DMS 273 (cell line): ENCODE measurements around the gene CHRM5.

Experiments
- DNase-seq: peaks from one replicate; lab custom pipeline; 2025; ENCODE audit not compliant: unreplicated experiment; lab: John Stamatoyannopoulos, UW

The CHRM5 gene

DNA sequence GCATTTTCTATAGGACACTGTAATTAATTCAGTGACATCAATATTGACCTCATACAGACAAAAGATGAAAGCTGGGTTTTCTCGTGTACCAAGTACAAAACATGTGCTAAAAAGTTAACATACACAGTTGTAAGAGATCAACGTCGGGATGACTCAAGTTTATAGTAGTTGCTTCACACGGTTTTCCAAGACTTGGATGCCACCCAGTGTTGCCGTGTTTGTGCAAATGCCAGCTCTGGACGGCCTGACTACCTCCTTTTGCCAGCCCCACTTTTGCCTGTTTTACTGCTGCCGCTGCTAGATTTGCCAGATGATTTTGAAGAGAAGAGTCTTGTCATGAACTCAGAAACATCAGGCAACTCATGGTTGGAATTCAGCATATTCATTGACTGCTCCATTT is 115.8 kb downstream of the CHRM5 start:
- DNase-seq, result peak; percentile 7

GRCh38 chr15:34085746-34086145 is 117.4 kb downstream of the CHRM5 start:
- peak; percentile 43 for DNase-seq

DNA sequence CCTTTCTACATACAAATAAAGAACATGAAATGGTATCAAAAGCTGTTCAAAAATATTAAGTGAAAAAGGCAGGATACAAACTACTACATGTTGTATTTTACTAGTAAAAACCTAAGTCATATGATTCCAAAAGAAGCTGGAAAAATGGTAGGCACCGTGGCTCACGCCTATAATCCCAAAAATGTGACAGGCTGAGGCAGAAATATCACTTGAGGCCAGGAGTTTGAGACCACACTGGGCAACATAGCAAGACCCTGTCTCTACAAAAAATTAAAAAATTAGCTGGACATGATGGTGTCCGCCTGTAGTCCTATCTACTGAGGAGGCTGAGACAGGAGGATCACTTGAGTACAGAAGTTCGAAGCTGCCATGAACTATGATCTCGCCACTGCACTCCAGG is 131.6 kb downstream of the CHRM5 start:
- DNase-seq, result no peak

GRCh38 chr15:34101366-34102174 is 133.3 kb downstream of the CHRM5 start, which contains the start of the genes EMC7 and PGBD4:
Gene EMC7, minus strand, starts transcription at chr15:34101862. Its CDS starts 23 bp downstream, at chr15:34101839.
Gene PGBD4, plus strand, starts transcription at chr15:34102083. Its CDS starts 449 bp downstream, at chr15:34102532.
- DNase-seq, result peak; percentile 98

- DNase-seq, result no peak
Observed at GRCh38 chr15:34102175-34102925, 134.1 kb downstream of the CHRM5 start.

DNA sequence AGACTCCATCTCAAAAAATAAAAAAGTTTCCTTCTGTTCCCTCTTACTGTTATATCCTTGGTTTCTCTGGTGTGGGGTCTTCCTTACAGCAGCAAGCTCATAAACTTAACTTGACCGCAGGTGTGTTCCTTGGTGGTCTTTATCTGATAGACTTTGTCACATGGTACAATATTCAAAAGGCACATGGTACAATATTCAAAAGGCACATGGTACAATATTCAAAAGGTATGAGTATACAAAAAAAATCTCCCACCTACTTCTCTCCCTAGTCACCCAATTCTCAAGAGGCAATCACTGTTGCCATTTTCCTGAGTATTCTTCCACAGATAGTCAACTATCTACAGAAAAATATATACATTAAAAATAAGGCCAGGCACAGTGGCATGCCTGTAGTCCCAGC is 138.1 kb downstream of the CHRM5 start:
- no peak for DNase-seq

- DNase-seq, result no peak
Observed at GRCh38 chr15:34107315-34107714, 139.0 kb downstream of the CHRM5 start.

GRCh38 chr15:34109797-34110663 is 141.7 kb downstream of the CHRM5 start:
- DNase-seq, result peak; percentile 72

DNA sequence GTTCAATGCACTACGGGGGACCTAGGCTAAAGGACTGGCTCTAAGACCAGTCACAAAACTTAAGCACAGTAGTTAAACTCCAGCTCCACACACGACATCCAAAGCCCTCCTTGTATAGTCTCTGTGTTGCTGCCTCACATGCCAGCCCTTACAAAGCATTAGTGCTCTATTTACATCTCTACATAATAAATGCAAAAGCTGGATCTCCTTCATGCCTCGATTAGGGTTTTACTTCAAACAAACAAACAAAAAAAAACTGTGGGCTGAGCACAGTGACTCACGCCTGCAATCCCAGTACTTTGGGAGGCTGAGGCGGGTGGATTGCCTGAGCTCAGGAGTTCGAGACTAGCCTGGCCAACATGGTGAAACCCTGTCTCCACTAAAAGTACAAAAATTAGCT is 143.2 kb downstream of the CHRM5 start:
- DNase-seq, result no peak

DNA sequence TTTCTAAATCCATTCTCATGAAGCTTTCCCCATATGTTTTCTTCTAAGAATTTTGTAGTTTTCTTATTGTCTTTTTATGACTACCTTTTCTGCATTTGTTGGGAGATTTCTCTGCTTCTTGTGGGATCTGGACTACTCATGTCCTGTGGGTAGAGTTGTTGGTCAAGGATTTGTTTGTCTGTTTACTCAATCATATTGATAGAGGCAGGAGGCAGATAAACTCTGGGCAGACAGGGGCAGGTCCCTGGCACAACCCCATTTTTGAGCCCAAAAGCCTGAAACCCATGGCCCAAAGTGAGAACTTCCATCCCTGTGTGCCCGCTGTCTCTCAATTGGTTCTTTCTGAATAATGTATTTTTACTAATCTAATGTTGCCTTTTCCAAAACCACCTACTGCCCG is 145.9 kb downstream of the CHRM5 start:
- no peak for DNase-seq

- DNase-seq, result no peak
Observed at GRCh38 chr15:34114739-34115138, 146.4 kb downstream of the CHRM5 start.

GRCh38 chr15:34116620-34117019 is 148.3 kb downstream of the CHRM5 start:
- DNase-seq, result peak; percentile 83
